H54 (cell line): ENCODE measurements around the gene MYO3B.

Experiments used
- DNase-seq: peaks from one replicate; pipeline ENCODE4 v3.0.0; 2011; ENCODE audit warnings: low spot score, mixed read lengths; ENCODE audit not compliant: insufficient read length
- FAIRE-seq: peaks from 3 replicates; lab custom pipeline; 2011; peaks lifted over from hg19 to GRCh38; lab: Jason Lieb, UNC
- POLR2A ChIP-seq: IDR thresholded peaks from 2 replicates; pipeline ENCODE4 v1.6.1; 2011; ENCODE audit warnings: low read depth, mild to moderate bottlenecking, low read length

MYO3B gene

DNA sequence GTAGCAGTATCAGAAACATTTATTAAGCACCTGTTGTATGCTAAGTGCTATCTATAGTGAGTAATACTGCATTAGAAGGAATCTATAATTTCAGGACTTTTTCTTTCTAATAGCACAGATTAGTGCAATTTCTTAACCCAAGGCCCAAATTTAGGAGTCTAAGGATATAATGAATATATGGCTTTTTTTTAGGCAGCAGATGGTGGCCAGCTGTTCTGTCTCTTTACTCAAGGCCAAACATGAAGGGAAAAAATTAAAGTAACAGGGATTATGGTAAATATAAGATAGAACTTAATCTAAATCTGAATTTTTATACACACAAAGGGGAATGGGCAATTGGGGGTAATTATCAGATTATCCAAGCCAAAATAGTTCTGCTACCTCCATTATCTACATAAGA, 306.6 kb downstream of the MYO3B start:
- DNase-seq (no peak), FAIRE-seq (no peak)
- no peak for TF ChIP-seq POLR2A

- DNase-seq (no peak), FAIRE-seq (no peak)
- no peak for TF ChIP-seq POLR2A
Measured at GRCh38 chr2:170485254-170486026, 307.5 kb downstream of the MYO3B start.

GRCh38 chr2:170486730-170487129, 308.8 kb downstream of the MYO3B start:
- no peak for TF ChIP-seq POLR2A
- FAIRE-seq (no peak), DNase-seq (no peak)

- DNase-seq (no peak), FAIRE-seq (no peak)
- no peak for TF ChIP-seq POLR2A
Measured at GRCh38 chr2:170488807-170489206, 310.9 kb downstream of the MYO3B start.

GRCh38 chr2:170492010-170492409, 314.1 kb downstream of the MYO3B start:
- FAIRE-seq (no peak), DNase-seq (no peak)
- no peak for TF ChIP-seq POLR2A

GRCh38 chr2:170493426-170494097, 315.6 kb downstream of the MYO3B start:
- FAIRE-seq (peak; percentile 30), DNase-seq (peak; percentile 15)
- TF ChIP-seq POLR2A, result no peak

DNA sequence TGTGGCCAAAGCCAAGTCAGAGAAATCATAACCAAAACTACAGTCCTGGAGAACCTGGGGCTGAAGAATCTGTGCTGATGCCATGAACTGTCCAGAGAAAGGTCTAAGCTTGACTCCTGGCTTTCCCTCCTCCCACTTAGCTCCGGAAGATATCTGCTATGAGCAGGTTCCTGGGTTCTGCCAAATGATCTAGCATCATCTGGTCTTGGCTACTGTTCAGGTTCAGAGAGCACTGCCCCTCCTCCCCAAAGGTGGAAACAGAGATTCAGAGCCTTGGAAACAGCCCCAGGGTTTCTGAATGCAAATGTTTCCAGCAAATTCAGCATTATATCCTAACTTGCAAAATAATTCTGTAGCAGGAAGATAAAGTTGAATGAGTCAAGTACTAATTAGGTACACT, 317.9 kb downstream of the MYO3B start:
- DNase-seq, result no peak
- no peak for TF ChIP-seq POLR2A
- FAIRE-seq, result no peak

DNA sequence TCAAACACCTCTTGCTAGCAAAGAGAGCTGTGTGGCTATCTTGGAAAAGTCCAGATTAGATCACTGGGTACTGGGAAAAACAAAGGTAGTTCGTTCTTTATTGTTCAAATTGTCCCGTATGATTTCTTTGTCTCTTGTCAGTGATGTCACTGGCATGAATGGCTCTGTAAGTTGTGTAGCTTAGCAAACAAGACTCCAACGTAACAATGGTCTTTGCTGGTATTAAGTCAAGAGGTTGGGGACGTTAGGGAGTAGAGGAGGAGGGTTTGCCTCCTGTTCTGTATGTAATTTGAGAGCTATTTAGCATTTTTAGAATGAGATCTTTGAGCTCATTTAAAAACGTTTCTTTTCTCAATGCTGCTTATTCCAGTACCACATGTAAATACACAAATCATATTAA, 320.7 kb downstream of the MYO3B start:
- no peak for FAIRE-seq
- no peak for DNase-seq

DNA sequence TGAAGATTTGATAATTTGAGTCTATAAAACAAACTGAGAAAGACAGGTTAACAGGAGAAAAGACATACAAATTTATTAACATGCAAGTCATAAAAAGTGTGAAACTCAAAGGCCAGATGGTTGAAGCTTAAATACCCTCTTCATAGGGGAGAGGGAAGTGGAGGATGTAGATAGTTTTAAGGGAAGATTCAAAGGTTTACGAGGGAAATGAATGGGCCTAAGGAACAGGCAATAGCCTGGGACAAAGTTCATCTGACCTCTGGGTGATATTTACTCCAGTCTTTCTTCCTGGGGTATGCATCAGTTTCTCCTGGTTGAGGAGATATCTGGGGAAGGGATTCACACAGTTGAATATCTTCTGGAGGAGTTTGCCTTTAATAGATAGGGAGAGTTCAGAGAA, 322.2 kb downstream of the MYO3B start:
- no peak for DNase-seq
- no peak for FAIRE-seq
- no peak for TF ChIP-seq POLR2A

More for the DNA sequence above, 320.7 kb downstream of the MYO3B start:
- no peak for TF ChIP-seq POLR2A

DNA sequence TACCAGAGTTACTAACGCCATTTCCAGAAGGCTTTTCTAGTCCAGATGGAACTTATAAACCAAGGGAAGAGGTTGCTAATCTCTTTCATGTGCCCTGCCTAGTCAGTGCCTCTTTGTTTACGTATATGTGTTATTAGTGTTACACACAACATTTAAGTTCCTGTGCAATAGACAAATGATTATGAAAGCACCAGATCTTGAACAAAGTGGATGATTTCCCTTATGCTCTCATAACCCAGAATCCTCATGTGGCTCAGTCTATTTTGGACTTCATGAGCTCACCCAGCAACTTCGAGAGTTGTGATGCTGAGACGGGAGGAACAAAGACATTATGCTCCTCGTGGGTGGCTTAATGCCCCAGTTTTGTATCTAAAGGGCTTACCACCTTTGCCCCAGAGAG, 322.8 kb downstream of the MYO3B start:
- no peak for DNase-seq

DNA sequence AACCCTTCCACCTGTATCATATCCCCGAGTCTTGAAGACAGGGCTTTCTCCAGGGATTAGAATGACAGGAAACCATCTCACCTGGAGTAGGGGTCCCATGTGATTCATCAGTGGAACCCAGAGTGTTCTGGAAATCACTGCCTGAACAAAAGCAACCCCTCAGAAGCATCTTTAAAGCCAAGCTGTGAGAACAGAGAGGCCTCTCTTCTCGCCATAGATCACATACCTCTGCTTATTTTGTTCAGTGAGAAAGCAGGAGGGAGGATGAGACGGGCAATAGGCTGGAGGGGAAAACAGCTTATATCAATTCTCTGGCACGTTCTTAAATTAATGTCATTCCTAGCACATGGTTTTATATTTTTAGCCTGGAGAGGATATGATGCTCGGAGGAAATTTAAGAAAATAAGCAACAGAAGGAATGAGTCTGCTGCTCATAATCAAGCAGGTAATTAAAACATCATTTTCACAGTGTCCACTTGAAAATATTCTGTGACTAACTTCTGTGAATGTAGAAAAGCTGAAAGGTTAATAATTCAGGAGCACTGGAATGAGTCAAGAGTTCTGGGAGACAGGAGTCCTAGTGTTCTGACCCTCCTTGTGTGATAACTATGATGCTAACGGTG, 323.6 kb downstream of the MYO3B start:
- no peak for TF ChIP-seq POLR2A
- DNase-seq, result no peak
- no peak for FAIRE-seq

More for the DNA sequence above, 322.8 kb downstream of the MYO3B start:
- TF ChIP-seq POLR2A, result no peak
- FAIRE-seq, result no peak

- no peak for DNase-seq
- TF ChIP-seq POLR2A, result no peak
- FAIRE-seq, result no peak
Measured at GRCh38 chr2:170502361-170503130, 324.6 kb downstream of the MYO3B start.

DNA sequence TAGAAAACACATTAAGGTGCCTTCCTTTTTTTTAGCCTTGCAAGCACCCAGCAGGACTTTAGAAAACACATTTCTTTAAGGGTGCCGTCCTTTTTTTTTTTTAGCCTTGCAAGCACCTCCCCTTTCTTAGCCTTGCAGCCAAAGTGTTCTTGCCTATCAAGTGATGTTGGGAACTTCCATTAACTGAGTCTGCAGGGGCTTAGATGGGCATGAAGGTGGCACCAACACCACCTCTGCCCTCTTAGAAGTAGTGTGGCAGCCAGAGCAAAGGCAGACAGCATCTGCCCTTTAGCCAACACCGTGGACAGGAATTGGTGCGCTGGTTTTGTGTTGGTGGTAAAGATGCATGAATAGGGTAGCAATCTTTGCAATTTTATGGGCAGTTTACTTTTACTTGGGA, 325.6 kb downstream of the MYO3B start:
- DNase-seq, result no peak
- no peak for TF ChIP-seq POLR2A
- FAIRE-seq, result no peak

DNA sequence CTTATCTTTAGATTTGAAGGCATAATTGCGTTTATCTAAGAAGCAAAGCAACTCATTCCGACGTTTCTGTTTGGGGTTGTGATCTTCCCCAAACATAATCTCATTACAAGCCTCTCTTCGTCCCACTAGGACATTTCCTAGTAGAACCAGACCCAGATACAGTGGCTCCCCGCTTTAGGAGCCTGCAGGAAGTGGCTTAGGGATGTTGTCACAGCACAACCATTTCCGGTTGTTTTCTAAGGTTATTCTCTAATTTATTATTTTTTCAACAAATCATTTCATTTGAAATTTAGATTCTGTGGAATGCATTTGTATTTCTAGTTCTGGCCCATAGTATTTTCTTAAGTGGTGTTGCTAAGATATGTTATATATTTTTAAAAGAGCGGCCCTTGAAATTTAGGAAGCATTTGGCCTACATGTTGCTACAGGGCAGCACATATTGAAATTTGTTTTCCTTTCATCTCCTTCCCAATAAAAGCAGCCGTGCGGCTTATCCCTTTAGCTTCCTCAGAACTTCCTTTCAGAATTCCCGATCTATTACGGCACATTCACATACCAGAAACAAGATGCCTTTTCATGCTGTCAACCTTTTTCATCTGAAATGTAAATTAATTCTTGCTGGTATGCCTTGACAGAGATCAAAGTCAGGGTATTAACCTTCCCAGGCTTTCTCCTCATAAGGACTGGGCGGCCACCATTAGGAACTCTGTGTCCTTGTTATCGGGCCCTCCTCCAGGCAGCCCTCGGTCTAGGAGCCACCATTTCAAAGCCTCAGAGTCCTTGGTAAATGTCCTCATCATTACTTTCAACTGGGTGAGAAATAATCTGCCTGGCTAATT, 326.2 kb downstream of the MYO3B start:
- DNase-seq, result no peak
- no peak for TF ChIP-seq POLR2A
- FAIRE-seq, result no peak
